ENCODE data around the gene MAP2K5.

- TF ChIP-seq CTCF (IDR thresholded peaks at IDR 0.05) (no peak), POLR2A (IDR thresholded peaks at IDR 0.05) (no peak)
Observed at GRCh38 chr15:67690936-67691335, 148.4 kb downstream of the MAP2K5 start.
